Mesenchymal stem cell (in vitro differentiated cells and primary cell): ENCODE results near the gene SIX5.

Source experiments
- DNase-seq: peaks from one replicate; pipeline ENCODE4 v3.0.0-alpha.2; 2013
- H2AFZ ChIP-seq: one replicate; pipeline ENCODE4 v1.6.1; 2013; ENCODE audit warnings: low read depth, mild to moderate bottlenecking, control low read depth, inconsistent platforms, low read length, moderate library complexity
- H2AK5ac ChIP-seq: 2 replicates; pipeline ENCODE4 v1.6.1; 2013; ENCODE audit warnings: low read length, moderate library complexity, mild to moderate bottlenecking, inconsistent platforms; ENCODE audit not compliant: severe bottlenecking
- H2BK120ac ChIP-seq: one replicate; pipeline ENCODE4 v1.6.1; 2013; ENCODE audit warnings: low read depth, mild to moderate bottlenecking, inconsistent platforms, low read length, moderate library complexity
- H2BK12ac ChIP-seq, 2 experiments: one replicate each; pipeline ENCODE4 v1.6.1; 2013; ENCODE audit warnings: inconsistent platforms in 2 of 2, low read length in 2 of 2, mild to moderate bottlenecking in 2 of 2, moderate library complexity in 2 of 2, control low read depth in 1 of 2
- H2BK15ac ChIP-seq: one replicate; pipeline ENCODE4 v1.6.1; 2013; ENCODE audit warnings: mild to moderate bottlenecking, low read depth, inconsistent platforms; ENCODE audit not compliant: poor library complexity, severe bottlenecking
- H2BK5ac ChIP-seq: 2 replicates; pipeline ENCODE4 v1.6.1; 2013; ENCODE audit warnings: low read depth, mild to moderate bottlenecking, low read length, control low read depth, inconsistent platforms; ENCODE audit not compliant: poor library complexity, severe bottlenecking
- H3K14ac ChIP-seq, 2 experiments: one replicate each; pipeline ENCODE4 v1.6.1; 2013; ENCODE audit warnings: inconsistent platforms in 2 of 2, low read length in 2 of 2, control low read depth in 1 of 2, mild to moderate bottlenecking in 1 of 2, moderate library complexity in 1 of 2
- H3K18ac ChIP-seq, 2 experiments: one replicate each; pipeline ENCODE4 v1.6.1; 2013; ENCODE audit warnings: inconsistent platforms in 2 of 2, low read length in 2 of 2, control low read depth in 1 of 2, low read depth in 1 of 2, mild to moderate bottlenecking in 1 of 2
- H3K23ac ChIP-seq, 2 experiments: one replicate each; pipeline ENCODE4 v1.6.1; 2013; ENCODE audit warnings: inconsistent platforms in 2 of 2, low read length in 2 of 2, mild to moderate bottlenecking in 2 of 2, moderate library complexity in 2 of 2, control low read depth in 1 of 2
- H3K27ac ChIP-seq: 2 replicates; pipeline ENCODE4 v1.5.1; 2013; ENCODE audit warnings: mild to moderate bottlenecking, moderate library complexity, low read length, control low read depth, inconsistent platforms; ENCODE audit not compliant: poor library complexity, severe bottlenecking
- H3K27me3 ChIP-seq, 2 experiments: 2 replicates each; pipeline versions ENCODE4 v1.6.1 to v1.7.0; 2013; ENCODE audit warnings: low read length in 2 of 2, mild to moderate bottlenecking in 2 of 2, moderate library complexity in 2 of 2, control low read depth in 1 of 2, inconsistent platforms in 1 of 2; ENCODE audit not compliant: control insufficient read depth in 1 of 2, insufficient read depth in 1 of 2
- H3K36me3 ChIP-seq, 2 experiments: 2 replicates each; pipeline versions ENCODE4 v1.6.1 to v1.7.0; 2013; ENCODE audit warnings: low read length in 2 of 2, control low read depth in 1 of 2, inconsistent platforms in 1 of 2, low read depth in 1 of 2, mild to moderate bottlenecking in 1 of 2; ENCODE audit not compliant: insufficient read depth in 2 of 2, control insufficient read depth in 1 of 2
- H3K4ac ChIP-seq, 2 experiments: one replicate each; pipeline ENCODE4 v1.6.1; 2013; ENCODE audit warnings: inconsistent platforms in 2 of 2, low read length in 2 of 2, mild to moderate bottlenecking in 2 of 2, moderate library complexity in 2 of 2, control low read depth in 1 of 2, low read depth in 1 of 2
- H3K4me1 ChIP-seq: 2 replicates; pipeline ENCODE4 v1.6.1; 2013; ENCODE audit warnings: low read depth, low read length, control low read depth; ENCODE audit not compliant: control insufficient read depth, insufficient read depth
- H3K4me2 ChIP-seq: 2 replicates; pipeline ENCODE4 v1.6.1; 2013; ENCODE audit warnings: low read length, mild to moderate bottlenecking, inconsistent platforms; ENCODE audit not compliant: poor library complexity, severe bottlenecking
- H3K4me3 ChIP-seq, 2 experiments: 2 replicates each; pipeline versions ENCODE4 v1.5.1 to v1.7.0; 2013; ENCODE audit warnings: low read length in 2 of 2, mild to moderate bottlenecking in 2 of 2, control low read depth in 1 of 2, low read depth in 1 of 2; ENCODE audit not compliant: insufficient read depth in 1 of 2
- H3K79me1 ChIP-seq: replicated peaks from 2 replicates; pipeline ENCODE4 v1.6.1; 2013; ENCODE audit warnings: mild to moderate bottlenecking, control low read depth, low read length, inconsistent platforms; ENCODE audit not compliant: poor library complexity, severe bottlenecking
- H3K9ac ChIP-seq: 2 replicates; pipeline ENCODE4 v1.7.0; 2013; ENCODE audit warnings: mild to moderate bottlenecking, low read length, moderate library complexity
- H3K9me3 ChIP-seq: 2 replicates; pipeline ENCODE4 v1.7.0; 2013; ENCODE audit warnings: mild to moderate bottlenecking, low read length; ENCODE audit not compliant: control insufficient read depth
- H4K8ac ChIP-seq: one replicate; pipeline ENCODE4 v1.6.1; 2013; ENCODE audit warnings: inconsistent platforms, mild to moderate bottlenecking, low read length, moderate library complexity
- H4K91ac ChIP-seq: one replicate; pipeline ENCODE4 v1.6.1; 2013; ENCODE audit warnings: mild to moderate bottlenecking, low read length, inconsistent platforms
- WGBS: methylation state at CpG from one replicate; pipeline ENCODE4 v1.1.7; 2013; ENCODE audit warnings: mixed read lengths; 5-methylcytosine and 5-hydroxymethylcytosine counted together

The SIX5 gene

GRCh38 chr19:45781214-45782161 lies 12.4 kb upstream of the SIX5 start:
- peak overlapping the region; percentile 46 for H3K27ac ChIP-seq
- whole genome bisulfite sequencing: 81% methylated on average over 17 of the region's 17 CpGs

GRCh38 chr19:45780448-45781213 lies 11.6 kb upstream of the SIX5 start:
- Histone ChIP-seq H3K14ac (no peak overlapping the region), H2BK15ac (peak overlapping the region; percentile 68), H3K79me1 (peaks cover 45% of the 10 kb centered on the region), H3K9me3 (no peaks in the 10 kb centered on the region), H3K23ac (no peak overlapping the region), H3K4me2 (peak overlapping the region; percentile 71), H2AK5ac (peak overlapping the region; percentile 40), H3K9ac (peak overlapping the region; percentile 83), H2AFZ (no peak overlapping the region), H3K4me1 (peaks cover 50% of the 10 kb centered on the region), H3K18ac (peak overlapping the region in 1 of 2 experiments; percentile 31), H2BK12ac (peak overlapping the region; percentile 45 to 84), H3K36me3 (peaks cover 42 to 58% of the 10 kb centered on the region in 2 experiments), H2BK5ac (no peak overlapping the region), H2BK120ac (peak overlapping the region; percentile 22), H4K8ac (peak overlapping the region; percentile 23), H4K91ac (peak overlapping the region; percentile 66), H3K4ac (peak overlapping the region; percentile 33 to 76), H3K4me3 (peak overlapping the region; percentile 31 to 88), H3K27ac (no peak overlapping the region), H3K27me3 (no peaks in the 10 kb centered on the region)
- 40% methylated on average over 6 of the region's 13 CpGs for WGBS
- DNase-seq: no peak

More at GRCh38 chr19:45781214-45782161, 12.4 kb upstream of the SIX5 start:
- H3K79me1 ChIP-seq: peaks cover 51% of the 10 kb centered on the region
- no peak overlapping the region for H2AFZ ChIP-seq
- peak overlapping the region; percentile 64 for H2BK15ac ChIP-seq
- H2BK120ac ChIP-seq: peak overlapping the region; percentile 94
- H3K4ac ChIP-seq: peak overlapping the region; percentile 75 to 76
- DNase-seq: no peak
- peak overlapping the region; percentile 22 to 45 for H2BK12ac ChIP-seq
- H4K91ac ChIP-seq: peak overlapping the region; percentile 66
- no peak overlapping the region for H2BK5ac ChIP-seq
- peak overlapping the region; percentile 14 for H2AK5ac ChIP-seq
- H3K9ac ChIP-seq: peak overlapping the region; percentile 83
- H3K36me3 ChIP-seq: peaks cover 47 to 64% of the 10 kb centered on the region in 2 experiments
- no peak overlapping the region for H4K8ac ChIP-seq
- H3K9me3 ChIP-seq: no peaks in the 10 kb centered on the region
- peak overlapping the region in 1 of 2 experiments; percentile 11 for H3K23ac ChIP-seq
- H3K18ac ChIP-seq: peak overlapping the region; percentile 52 to 84
- H3K4me1 ChIP-seq: peaks cover 50% of the 10 kb centered on the region
- peak overlapping the region; percentile 59 to 88 for H3K4me3 ChIP-seq
- peak overlapping the region; percentile 71 for H3K4me2 ChIP-seq
- no peaks in the 10 kb centered on the region for H3K27me3 ChIP-seq
- peak overlapping the region in 1 of 2 experiments; percentile 61 for H3K14ac ChIP-seq

- H4K8ac ChIP-seq: no peak overlapping the region
- H2BK12ac ChIP-seq: no peak overlapping the region
- H2BK5ac ChIP-seq: no peak overlapping the region
- H3K9me3 ChIP-seq: no peaks in the 10 kb centered on the region
- H3K27me3 ChIP-seq: no peaks in the 10 kb centered on the region
- H4K91ac ChIP-seq: no peak overlapping the region
- H3K4me3 ChIP-seq: peak overlapping the region in 1 of 2 experiments; percentile 88
- DNase-seq: no peak
- peaks cover 48% of the 10 kb centered on the region for H3K4me1 ChIP-seq
- H3K79me1 ChIP-seq: peaks cover 40% of the 10 kb centered on the region
- 80% methylated on average over 4 of the region's 4 CpGs for WGBS
- no peak overlapping the region for H3K4me2 ChIP-seq
- no peak overlapping the region for H3K18ac ChIP-seq
- H2BK120ac ChIP-seq: no peak overlapping the region
- peaks cover 41 to 53% of the 10 kb centered on the region in 2 experiments for H3K36me3 ChIP-seq
- peak overlapping the region in 1 of 2 experiments; percentile 9 for H3K4ac ChIP-seq
- H2AK5ac ChIP-seq: peak overlapping the region; percentile 35
- no peak overlapping the region for H3K23ac ChIP-seq
- peak overlapping the region; percentile 83 for H3K9ac ChIP-seq
- H2BK15ac ChIP-seq: peak overlapping the region; percentile 68
- no peak overlapping the region for H3K27ac ChIP-seq
- no peak overlapping the region for H2AFZ ChIP-seq
- peak overlapping the region in 1 of 2 experiments; percentile 18 for H3K14ac ChIP-seq
Measured at GRCh38 chr19:45780146-45780447, 11.0 kb upstream of the SIX5 start.
